ENCODE data around the gene MTPN.

Gene MTPN

GRCh38 chr7:135977007-135977741, at the start of gene MTPN:
MTPN (minus strand) TSS chr7:135977359; CDS start chr7:135977100, 259 bp downstream.
- peak; percentile 96 for DNase-seq

DNA sequence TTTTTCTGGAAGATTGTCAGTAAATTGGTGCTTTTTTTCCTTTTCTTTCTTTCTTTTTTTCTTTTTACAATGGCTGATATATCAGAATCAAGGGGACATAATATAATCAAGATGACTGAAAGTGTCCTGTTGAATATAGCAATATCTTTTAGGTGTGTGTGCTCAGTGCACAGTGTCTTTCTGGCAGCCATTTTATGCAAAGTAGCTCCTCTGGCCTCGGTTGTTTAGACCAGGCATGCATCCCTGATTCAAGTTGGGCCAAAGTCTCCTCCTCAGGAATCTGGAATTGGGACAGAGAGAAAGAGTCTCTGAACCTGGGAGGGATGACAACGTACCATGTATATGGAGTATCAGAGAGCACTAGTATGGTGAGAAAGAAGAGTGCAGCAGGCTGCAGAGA, 49.0 kb upstream of the MTPN start:
- DNase-seq = no peak

GRCh38 chr7:136023134-136023869, 46.1 kb upstream of the MTPN start:
- peak; percentile 19 for DNase-seq

GRCh38 chr7:136020556-136020955, 43.4 kb upstream of the MTPN start:
- DNase-seq = no peak

GRCh38 chr7:136018104-136018503, 40.9 kb upstream of the MTPN start:
- DNase-seq = no peak

DNA sequence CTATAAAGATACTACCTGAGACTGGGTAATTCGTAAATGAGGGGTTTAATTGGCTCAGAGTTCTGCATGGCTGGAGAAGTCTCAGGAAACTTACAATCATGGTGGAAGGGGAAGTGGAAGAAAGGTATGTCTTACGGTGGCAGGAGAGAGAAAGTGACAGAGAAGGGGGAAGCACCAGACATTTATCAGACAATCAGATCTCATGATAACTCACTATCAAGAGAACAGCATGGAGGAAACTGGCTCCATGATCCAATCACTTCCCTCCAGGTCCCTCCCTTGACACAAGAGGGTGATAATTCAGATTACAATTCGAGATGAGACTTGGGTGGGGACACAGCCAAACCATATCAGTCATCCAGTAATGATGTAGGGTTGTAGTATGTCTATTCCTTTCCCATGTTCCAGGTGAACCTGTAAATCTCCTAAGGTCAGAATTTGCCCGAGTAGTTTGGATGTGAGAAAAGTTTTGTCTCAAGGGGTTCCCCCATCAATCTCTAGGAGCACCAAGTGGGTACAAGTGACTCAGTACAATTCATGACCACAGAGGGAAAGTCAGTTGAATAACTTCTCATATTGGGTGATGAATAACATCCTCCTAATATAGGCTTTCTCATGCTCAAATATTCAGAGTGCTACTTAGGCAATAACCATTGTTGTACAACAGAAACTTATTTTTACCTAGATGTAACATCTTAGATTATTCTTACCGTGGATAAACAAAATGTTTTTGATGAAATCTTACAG, 39.7 kb upstream of the MTPN start:
- DNase-seq = no peak

DNA sequence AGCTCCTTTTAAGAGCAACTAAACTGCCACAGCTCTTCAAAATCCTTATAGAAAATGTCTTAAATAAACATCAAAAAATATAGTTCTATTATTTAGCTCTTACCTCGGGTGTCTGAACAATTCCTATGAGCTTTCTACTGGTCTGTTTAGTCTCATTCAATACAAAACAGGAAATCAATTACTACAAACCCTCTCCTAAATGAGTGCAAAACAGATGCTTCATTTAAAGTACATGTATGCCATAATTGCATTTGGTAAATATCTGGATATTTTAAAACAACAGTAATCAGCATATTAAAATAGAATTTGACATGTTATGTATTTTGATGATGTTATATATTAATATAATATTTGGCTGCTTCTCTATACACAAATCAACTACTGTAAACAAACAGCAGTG, 38.5 kb upstream of the MTPN start:
- DNase-seq = no peak

- DNase-seq = no peak
These were observed 37.5 kb upstream of the MTPN start for GRCh38 chr7:136014659-136015058.

GRCh38 chr7:136012238-136012637, 35.1 kb upstream of the MTPN start:
- no peak for DNase-seq

GRCh38 chr7:136009488-136010079, 32.4 kb upstream of the MTPN start:
- DNase-seq = peak; percentile 27

- no peak for DNase-seq
These were observed 29.0 kb upstream of the MTPN start for GRCh38 chr7:136006208-136006607.

DNA sequence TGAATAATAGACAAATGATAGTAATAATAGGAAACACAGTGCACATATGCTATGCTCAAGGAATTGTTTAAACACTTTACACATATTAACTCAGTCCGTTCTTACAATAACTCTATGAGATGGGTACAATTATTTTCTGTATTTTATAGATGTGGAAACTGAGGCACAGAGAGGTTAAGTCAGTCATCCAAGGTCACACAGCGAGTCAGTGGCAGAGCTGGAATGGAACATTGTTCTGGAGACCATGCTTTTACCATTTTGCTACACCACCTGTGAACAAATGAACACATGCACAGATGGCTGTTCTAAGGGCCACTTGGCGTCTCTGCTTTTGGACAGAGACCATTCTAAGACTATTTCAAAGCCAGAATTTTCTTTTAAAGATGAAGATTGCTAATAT, 26.9 kb upstream of the MTPN start:
- DNase-seq = no peak

GRCh38 chr7:136002802-136003201, 25.6 kb upstream of the MTPN start:
- no peak for DNase-seq

GRCh38 chr7:136000288-136000913, 23.2 kb upstream of the MTPN start:
- no peak for DNase-seq

GRCh38 chr7:135998081-135998480, 20.9 kb upstream of the MTPN start:
- DNase-seq = no peak

DNA sequence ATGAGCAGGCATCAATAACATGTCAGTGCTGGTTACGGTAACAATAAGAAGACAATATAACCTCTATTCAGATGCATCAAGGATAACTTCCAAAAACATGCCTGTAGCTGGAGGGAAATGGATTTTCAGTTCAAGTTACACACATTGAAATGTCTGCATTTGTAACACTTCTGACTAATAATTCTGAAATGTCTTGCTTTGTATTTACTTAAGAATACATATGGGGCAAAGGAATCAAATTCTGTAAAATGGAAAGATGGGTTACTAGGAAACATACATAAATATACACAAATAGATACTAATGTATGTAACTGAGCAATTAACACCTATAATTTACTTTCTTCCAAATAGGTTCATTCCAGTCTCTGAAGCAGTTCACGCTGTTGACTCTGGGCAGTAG, 18.6 kb upstream of the MTPN start:
- DNase-seq = no peak

- no peak for DNase-seq
These were observed 17.5 kb upstream of the MTPN start for GRCh38 chr7:135994466-135995205.

- no peak for DNase-seq
These were observed 16.8 kb upstream of the MTPN start for GRCh38 chr7:135993950-135994349.

- no peak for DNase-seq
These were observed 14.7 kb upstream of the MTPN start for GRCh38 chr7:135991906-135992305.

DNA sequence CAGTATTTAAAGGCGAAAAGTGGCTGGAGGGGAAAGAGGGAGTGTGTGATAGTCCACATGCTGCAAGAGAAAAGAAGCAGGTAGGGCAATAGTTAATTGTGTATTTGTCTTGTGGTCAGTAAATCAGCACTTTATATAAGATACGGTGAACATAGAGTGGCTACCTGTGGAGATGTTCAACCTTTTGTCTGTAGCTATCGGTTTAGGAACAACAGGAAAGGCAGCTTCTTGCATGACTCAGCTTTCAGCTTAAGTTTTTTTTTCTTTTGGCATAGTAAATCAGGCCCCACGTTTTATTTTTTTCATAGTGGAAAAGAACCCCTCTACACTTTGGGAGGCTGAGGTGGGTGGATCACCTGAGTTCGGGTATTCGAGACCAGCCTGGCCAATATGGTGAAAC, 14.2 kb upstream of the MTPN start:
- no peak for DNase-seq

DNA sequence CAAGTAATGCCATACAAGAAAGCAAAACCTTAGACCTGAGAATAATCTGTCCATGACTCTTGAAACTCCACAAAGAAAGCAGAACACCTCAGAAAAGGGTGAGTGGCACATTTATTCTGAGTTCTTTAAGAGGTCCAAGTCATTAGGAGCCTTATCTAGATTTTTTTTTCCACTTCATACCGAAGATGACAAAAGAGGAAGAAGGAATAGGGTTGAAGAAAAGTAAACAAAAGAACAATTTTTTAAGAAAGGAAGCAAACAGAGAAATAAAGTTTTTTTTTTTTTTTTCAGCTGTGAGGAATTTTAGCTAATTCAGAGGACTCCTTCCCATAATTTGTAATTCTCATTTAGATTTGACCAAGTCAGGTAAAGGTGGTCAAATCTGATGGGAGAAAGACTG, 13.1 kb upstream of the MTPN start:
- DNase-seq = no peak

GRCh38 chr7:135981958-135982646, 4.9 kb upstream of the MTPN start:
- DNase-seq = no peak

All from NCI-H2107 (cell line).